SK-N-MC (cell line): Measurements from ENCODE around the gene CDS2.

Experiments used
- EZH2 ChIP-seq: fragments of 200-600 bp; sonication (generic); IDR thresholded peaks from one replicate; pipeline ENCODE4 v1.6.1; 2017; ENCODE audit warnings: antibody characterized with exemption
- FOXP2 ChIP-seq: optimal IDR thresholded peaks from 2 replicates; pipeline ENCODE3; 2011; ENCODE audit warnings: mild to moderate bottlenecking, moderate library complexity; ENCODE audit not compliant: insufficient read depth; ENCODE audit errors: extremely low read length, control extremely low read depth
- POLR2AphosphoS5 ChIP-seq: IDR thresholded peaks from 2 replicates; pipeline ENCODE4 v1.6.1; 2012; ENCODE audit warnings: mild to moderate bottlenecking, low read depth, low read length, borderline replicate concordance

DNA sequence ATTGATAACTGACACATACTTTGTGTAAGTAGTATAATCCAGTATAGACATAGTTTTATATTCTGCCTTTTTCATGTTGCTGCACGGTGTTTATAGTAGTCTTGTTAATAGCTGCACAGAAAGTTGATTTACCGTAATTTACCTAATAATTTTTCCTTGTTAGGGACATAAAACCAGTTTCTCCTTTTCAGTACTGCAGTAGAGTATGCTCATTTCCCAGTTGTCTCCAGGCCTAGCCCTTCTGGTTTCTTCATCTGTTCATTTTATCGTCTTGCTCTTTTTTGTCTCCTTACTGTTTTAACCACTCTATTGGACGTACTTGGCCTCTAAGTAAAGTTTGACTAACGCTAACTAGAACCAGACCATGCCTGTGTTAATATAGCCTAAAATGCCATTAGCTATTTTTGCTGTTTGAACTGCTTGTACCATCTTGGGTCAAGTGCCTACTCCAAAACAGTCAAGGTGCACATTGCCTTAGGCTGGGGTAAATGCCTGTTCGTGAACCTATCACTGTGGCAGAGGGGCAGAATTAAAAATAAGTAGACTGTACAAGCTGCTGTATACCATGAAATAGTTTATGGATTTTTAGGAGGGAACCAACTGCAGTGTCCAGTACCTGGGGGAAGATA is 34.8 kb downstream of the CDS2 start:
- TF ChIP-seq EZH2 (no peak), POLR2AphosphoS5 (no peak), FOXP2 (no peak)
